HEK293T (cell line): ENCODE data around the gene PCIF1.

Experiments
- CTCF ChIA-PET: fragments of 350-600 bp; formaldehyde crosslinking; extraction: SDS; loops from one replicate; lab custom pipeline; 2021; ENCODE audit warnings: antibody characterized with exemption, inconsistent platforms; lab: Yijun Ruan, JAX
- POLR2A ChIA-PET: fragments of 350-600 bp; formaldehyde crosslinking; extraction: SDS; loops from one replicate; lab custom pipeline; 2020; ENCODE audit warnings: antibody characterized with exemption, inconsistent platforms; lab: Yijun Ruan, JAX
- DNase-seq: peaks from one replicate; pipeline ENCODE4 v3.0.0; 2012; ENCODE audit warnings: mixed read lengths; ENCODE audit errors: extremely low spot score
- ARNT ChIP-seq: fragments of 450-650 bp; IDR thresholded peaks from 2 replicates; pipeline ENCODE4 v1.6.1; 2017; ENCODE audit warnings: mild to moderate bottlenecking
- BHLHE40 ChIP-seq: fragments of 450-650 bp; IDR thresholded peaks from 2 replicates; pipeline ENCODE4 v1.6.1; 2016; ENCODE audit warnings: mild to moderate bottlenecking, moderate library complexity, borderline replicate concordance
- CTBP1 ChIP-seq: fragments of 450-650 bp; IDR thresholded peaks from 2 replicates; pipeline ENCODE4 v1.6.1; 2016; ENCODE audit warnings: borderline replicate concordance
- ELF4 ChIP-seq: fragments of 450-650 bp; IDR thresholded peaks from 2 replicates; pipeline ENCODE4 v1.6.1; 2017; ENCODE audit warnings: antibody characterized with exemption
- FOXA1 ChIP-seq: fragments of 450-650 bp; IDR thresholded peaks from 2 replicates; pipeline ENCODE4 v1.6.1; 2016; ENCODE audit warnings: mild to moderate bottlenecking
- FOXK2 ChIP-seq: fragments of 450-650 bp; IDR thresholded peaks from 2 replicates; pipeline ENCODE4 v1.6.1; 2016; ENCODE audit warnings: mild to moderate bottlenecking
- FOXM1 ChIP-seq: fragments of 450-650 bp; IDR thresholded peaks from 2 replicates; pipeline ENCODE4 v1.6.1; 2017; ENCODE audit warnings: mild to moderate bottlenecking, borderline replicate concordance
- HDGF ChIP-seq: fragments of 450-650 bp; IDR thresholded peaks from 2 replicates; pipeline ENCODE4 v1.6.1; 2017; ENCODE audit warnings: antibody characterized with exemption, borderline replicate concordance
- L3MBTL2 ChIP-seq: fragments of 450-650 bp; conservative IDR thresholded peaks from 2 replicates; pipeline ENCODE4 v1.6.1; 2016; ENCODE audit warnings: mild to moderate bottlenecking
- LEF1 ChIP-seq: fragments of 450-650 bp; IDR thresholded peaks from 2 replicates; pipeline ENCODE4 v1.6.1; 2017; ENCODE audit warnings: mild to moderate bottlenecking, borderline replicate concordance
- NFRKB ChIP-seq: fragments of 450-650 bp; IDR thresholded peaks from 2 replicates; pipeline ENCODE4 v1.6.1; 2016; ENCODE audit warnings: mild to moderate bottlenecking, moderate library complexity
- PKNOX1 ChIP-seq: fragments of 450-650 bp; IDR thresholded peaks from 2 replicates; pipeline ENCODE4 v1.6.1; 2016
- SP1 ChIP-seq: fragments of 450-650 bp; IDR thresholded peaks from 2 replicates; pipeline ENCODE4 v1.6.1; 2017
- SUZ12 ChIP-seq: fragments of 450-650 bp; IDR thresholded peaks from 2 replicates; pipeline ENCODE4 v1.6.1; 2016; ENCODE audit warnings: mild to moderate bottlenecking
- TARDBP ChIP-seq: fragments of 450-650 bp; IDR thresholded peaks from 2 replicates; pipeline ENCODE4 v1.6.1; 2016
- ZNF384 ChIP-seq: fragments of 450-650 bp; IDR thresholded peaks from 2 replicates; pipeline ENCODE4 v1.6.1; 2016

The PCIF1 gene

GRCh38 chr20:45971675-45972499 lies 37.4 kb downstream of the PCIF1 start, which contains the start of gene ZNF335:
ZNF335 (minus strand) TSS chr20:45972203; CDS start chr20:45971410, 793 bp downstream.
- ChIA-PET CTCF (interaction anchor here (1.2 kb wide), 1 partner anchor 13 kb away, joined by 3 read pairs; no protein-coding TSS in a partner anchor), POLR2A (interaction anchor here (0.6 to 3.6 kb wide), 5 partner anchors 14 to 203 kb away, joined by 3 to 28 read pairs (median 7); partner anchors contain the start of gene PCIF1)
- TF ChIP-seq BHLHE40, result peak; percentile 83
- no peak for TF ChIP-seq SUZ12
- peak; percentile 84 for TF ChIP-seq ELF4
- TF ChIP-seq NFRKB, result peak; percentile 96
- peak; percentile 85; the same call in 1 of the 2 replicates for TF ChIP-seq LEF1
- TF ChIP-seq CTBP1, result peak; percentile 39; the same call in 1 of the 2 replicates
- peak; percentile 35 for TF ChIP-seq PKNOX1
- TF ChIP-seq FOXM1, result peak; percentile 88
- TF ChIP-seq TARDBP, result peak; percentile 87
- TF ChIP-seq L3MBTL2, result peak; percentile 51
- TF ChIP-seq ARNT, result no peak
- peak; percentile 95 for DNase-seq

- TF ChIP-seq PKNOX1 (peak; percentile 83), FOXA1 (no peak)
- ChIA-PET CTCF (no interaction called here), POLR2A (interaction anchor here (0.9 to 2.0 kb wide), 3 partner anchors 13 to 67 kb away, joined by 3 to 10 read pairs (median 7); partner anchors contain the start of gene PCIF1)
- peak; percentile 99 for DNase-seq
These were observed 38.2 kb downstream of the PCIF1 start for GRCh38 chr20:45972500-45973183.

GRCh38 chr20:45974896-45975565 lies 40.5 kb downstream of the PCIF1 start:
- no peak for DNase-seq
- TF ChIP-seq HDGF (no peak), BHLHE40 (no peak), ZNF384 (no peak), ELF4 (no peak)
- POLR2A ChIA-PET, result no interaction called here
- CTCF ChIA-PET, result interaction anchor here (3.8 kb wide), 1 partner anchor 12 kb away, joined by 19 read pairs; no protein-coding TSS in a partner anchor

GRCh38 chr20:45975686-45976085 lies 41.2 kb downstream of the PCIF1 start:
- TF ChIP-seq SP1, result no peak
- TF ChIP-seq FOXM1, result no peak
- TF ChIP-seq CTBP1, result no peak
- TF ChIP-seq BHLHE40, result no peak
- no peak for TF ChIP-seq ZNF384
- TF ChIP-seq HDGF, result no peak
- no peak for TF ChIP-seq SUZ12
- no peak for TF ChIP-seq TARDBP
- no peak for TF ChIP-seq NFRKB
- no peak for TF ChIP-seq FOXK2
- TF ChIP-seq FOXA1, result no peak
- no peak for TF ChIP-seq L3MBTL2
- TF ChIP-seq ARNT, result no peak
- ChIA-PET CTCF (interaction anchor here (3.8 kb wide), 1 partner anchor 11 kb away, joined by 19 read pairs; no protein-coding TSS in a partner anchor), POLR2A (no interaction called here)
- DNase-seq, result no peak

- CTCF ChIA-PET, result interaction anchor here (3.8 kb wide), 1 partner anchor 11 kb away, joined by 19 read pairs; no protein-coding TSS in a partner anchor
- TF ChIP-seq HDGF, result no peak
- POLR2A ChIA-PET, result no interaction called here
- DNase-seq, result no peak
These were observed 41.6 kb downstream of the PCIF1 start for GRCh38 chr20:45976086-45976485.

GRCh38 chr20:45981261-45981660 lies 46.8 kb downstream of the PCIF1 start:
- DNase-seq, result no peak
- ChIA-PET POLR2A (no interaction called here), CTCF (interaction anchor here (0.8 kb wide), 1 partner anchor 11 kb away, joined by 3 read pairs; no protein-coding TSS in a partner anchor)
- TF ChIP-seq TARDBP, result no peak
- no peak for TF ChIP-seq FOXM1
- no peak for TF ChIP-seq BHLHE40
- TF ChIP-seq CTBP1, result no peak
- TF ChIP-seq FOXA1, result no peak
- TF ChIP-seq PKNOX1, result no peak
- TF ChIP-seq L3MBTL2, result no peak
- no peak for TF ChIP-seq FOXK2
- TF ChIP-seq HDGF, result no peak
- TF ChIP-seq SUZ12, result no peak
- no peak for TF ChIP-seq SP1
- TF ChIP-seq ARNT, result no peak
- TF ChIP-seq ELF4, result no peak
- no peak for TF ChIP-seq NFRKB
- no peak for TF ChIP-seq ZNF384
- TF ChIP-seq LEF1, result no peak
